ENCODE data around the gene MS4A10. TPM values are rescaled to one million over a fixed set of nuclear protein-coding genes. Genes with fewer than 3 reads are reported as not detected.
A peak's percentile ranks its signal among the peaks of the same experiment; 100 is the strongest.

Gene MS4A10
- total and polyA plus RNA-seq, 9 of the 15 experiments (the other 6 are each of a cell fraction or from before 2014, with no cell fraction given), result not detected

DNA sequence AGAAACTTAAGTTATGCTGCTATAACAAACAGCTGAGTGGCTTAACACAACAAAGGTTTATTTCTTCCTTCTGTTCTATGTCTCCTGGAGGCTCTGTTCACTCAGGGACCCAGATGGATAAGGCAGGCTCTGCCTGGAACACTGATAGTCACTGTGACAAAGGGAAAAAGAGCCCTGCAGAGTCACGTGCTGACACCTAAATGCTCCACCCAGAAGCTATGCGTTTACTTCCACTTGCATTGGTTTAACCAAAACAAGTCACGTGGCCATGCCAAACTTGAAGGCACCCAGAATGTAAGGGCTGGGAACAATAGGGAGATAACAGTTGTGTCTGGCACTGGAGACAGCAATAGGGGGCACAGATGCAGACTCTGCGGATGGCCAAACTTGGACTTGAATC lies 31.8 kb upstream of the MS4A10 start (continued):
- TF ChIP-seq, protein P1, sequence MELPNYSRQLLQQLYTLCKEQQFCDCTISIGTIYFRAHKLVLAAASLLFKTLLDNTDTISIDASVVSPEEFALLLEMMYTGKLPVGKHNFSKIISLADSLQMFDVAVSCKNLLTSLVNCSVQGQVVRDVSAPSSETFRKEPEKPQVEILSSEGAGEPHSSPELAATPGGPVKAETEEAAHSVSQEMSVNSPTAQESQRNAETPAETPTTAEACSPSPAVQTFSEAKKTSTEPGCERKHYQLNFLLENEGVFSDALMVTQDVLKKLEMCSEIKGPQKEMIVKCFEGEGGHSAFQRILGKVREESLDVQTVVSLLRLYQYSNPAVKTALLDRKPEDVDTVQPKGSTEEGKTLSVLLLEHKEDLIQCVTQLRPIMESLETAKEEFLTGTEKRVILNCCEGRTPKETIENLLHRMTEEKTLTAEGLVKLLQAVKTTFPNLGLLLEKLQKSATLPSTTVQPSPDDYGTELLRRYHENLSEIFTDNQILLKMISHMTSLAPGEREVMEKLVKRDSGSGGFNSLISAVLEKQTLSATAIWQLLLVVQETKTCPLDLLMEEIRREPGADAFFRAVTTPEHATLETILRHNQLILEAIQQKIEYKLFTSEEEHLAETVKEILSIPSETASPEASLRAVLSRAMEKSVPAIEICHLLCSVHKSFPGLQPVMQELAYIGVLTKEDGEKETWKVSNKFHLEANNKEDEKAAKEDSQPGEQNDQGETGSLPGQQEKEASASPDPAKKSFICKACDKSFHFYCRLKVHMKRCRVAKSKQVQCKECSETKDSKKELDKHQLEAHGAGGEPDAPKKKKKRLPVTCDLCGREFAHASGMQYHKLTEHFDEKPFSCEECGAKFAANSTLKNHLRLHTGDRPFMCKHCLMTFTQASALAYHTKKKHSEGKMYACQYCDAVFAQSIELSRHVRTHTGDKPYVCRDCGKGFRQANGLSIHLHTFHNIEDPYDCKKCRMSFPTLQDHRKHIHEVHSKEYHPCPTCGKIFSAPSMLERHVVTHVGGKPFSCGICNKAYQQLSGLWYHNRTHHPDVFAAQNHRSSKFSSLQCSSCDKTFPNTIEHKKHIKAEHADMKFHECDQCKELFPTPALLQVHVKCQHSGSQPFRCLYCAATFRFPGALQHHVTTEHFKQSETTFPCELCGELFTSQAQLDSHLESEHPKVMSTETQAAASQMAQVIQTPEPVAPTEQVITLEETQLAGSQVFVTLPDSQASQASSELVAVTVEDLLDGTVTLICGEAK (IDR thresholded peaks at IDR 0.05), result no peak
- TF ChIP-seq, protein P1 (CRISPR knock-in tag; IDR thresholded peaks at IDR 0.05), result no peak
- TF ChIP-seq SOX6 (IDR thresholded peaks at IDR 0.05), result peak; percentile 52; the same call in 1 of the 2 replicates
- TF ChIP-seq, protein P2, sequence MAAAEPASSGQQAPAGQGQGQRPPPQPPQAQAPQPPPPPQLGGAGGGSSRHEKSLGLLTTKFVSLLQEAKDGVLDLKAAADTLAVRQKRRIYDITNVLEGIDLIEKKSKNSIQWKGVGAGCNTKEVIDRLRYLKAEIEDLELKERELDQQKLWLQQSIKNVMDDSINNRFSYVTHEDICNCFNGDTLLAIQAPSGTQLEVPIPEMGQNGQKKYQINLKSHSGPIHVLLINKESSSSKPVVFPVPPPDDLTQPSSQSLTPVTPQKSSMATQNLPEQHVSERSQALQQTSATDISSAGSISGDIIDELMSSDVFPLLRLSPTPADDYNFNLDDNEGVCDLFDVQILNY (CRISPR knock-in tag; IDR thresholded peaks at IDR 0.05), result no peak
- TF ChIP-seq, protein P3, sequence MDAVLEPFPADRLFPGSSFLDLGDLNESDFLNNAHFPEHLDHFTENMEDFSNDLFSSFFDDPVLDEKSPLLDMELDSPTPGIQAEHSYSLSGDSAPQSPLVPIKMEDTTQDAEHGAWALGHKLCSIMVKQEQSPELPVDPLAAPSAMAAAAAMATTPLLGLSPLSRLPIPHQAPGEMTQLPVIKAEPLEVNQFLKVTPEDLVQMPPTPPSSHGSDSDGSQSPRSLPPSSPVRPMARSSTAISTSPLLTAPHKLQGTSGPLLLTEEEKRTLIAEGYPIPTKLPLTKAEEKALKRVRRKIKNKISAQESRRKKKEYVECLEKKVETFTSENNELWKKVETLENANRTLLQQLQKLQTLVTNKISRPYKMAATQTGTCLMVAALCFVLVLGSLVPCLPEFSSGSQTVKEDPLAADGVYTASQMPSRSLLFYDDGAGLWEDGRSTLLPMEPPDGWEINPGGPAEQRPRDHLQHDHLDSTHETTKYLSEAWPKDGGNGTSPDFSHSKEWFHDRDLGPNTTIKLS (IDR thresholded peaks at IDR 0.05; ENCODE audit: borderline replicate concordance, low read depth), result no peak
- TF ChIP-seq SP1 (CRISPR knock-in tag; IDR thresholded peaks at IDR 0.05), result no peak
- no peak for TF ChIP-seq SIN3A (IDR thresholded peaks at IDR 0.05; ENCODE audit: borderline replicate concordance in 2 of 2, control insufficient read depth in 1 of 2, low read depth in 2 of 2, low read length in 2 of 2)
- TF ChIP-seq ZFP30 (CRISPR knock-in tag; IDR thresholded peaks at IDR 0.05; ENCODE audit: borderline replicate concordance), result no peak
- peak; percentile 59; the same call in 1 of the 2 replicates for TF ChIP-seq MAFF (IDR thresholded peaks at IDR 0.05; ENCODE audit: low read length)
- TF ChIP-seq RCOR1 (IDR thresholded peaks at IDR 0.05; ENCODE audit: borderline replicate concordance in 1 of 2, low read depth in 2 of 2, low read length in 2 of 2), result 0 out of 4 replicates have a peak, but pooled peaks of 1 of the 2 experiments have one; percentile 18
- TF ChIP-seq, protein P4, sequence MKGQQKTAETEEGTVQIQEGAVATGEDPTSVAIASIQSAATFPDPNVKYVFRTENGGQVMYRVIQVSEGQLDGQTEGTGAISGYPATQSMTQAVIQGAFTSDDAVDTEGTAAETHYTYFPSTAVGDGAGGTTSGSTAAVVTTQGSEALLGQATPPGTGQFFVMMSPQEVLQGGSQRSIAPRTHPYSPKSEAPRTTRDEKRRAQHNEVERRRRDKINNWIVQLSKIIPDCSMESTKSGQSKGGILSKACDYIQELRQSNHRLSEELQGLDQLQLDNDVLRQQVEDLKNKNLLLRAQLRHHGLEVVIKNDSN (CRISPR knock-in tag; IDR thresholded peaks at IDR 0.05), result peak; percentile 86
